Measurements from ENCODE around the gene IL4I1.
A peak's percentile ranks its signal among the peaks of the same experiment; 100 is the strongest.

Gene IL4I1

DNA sequence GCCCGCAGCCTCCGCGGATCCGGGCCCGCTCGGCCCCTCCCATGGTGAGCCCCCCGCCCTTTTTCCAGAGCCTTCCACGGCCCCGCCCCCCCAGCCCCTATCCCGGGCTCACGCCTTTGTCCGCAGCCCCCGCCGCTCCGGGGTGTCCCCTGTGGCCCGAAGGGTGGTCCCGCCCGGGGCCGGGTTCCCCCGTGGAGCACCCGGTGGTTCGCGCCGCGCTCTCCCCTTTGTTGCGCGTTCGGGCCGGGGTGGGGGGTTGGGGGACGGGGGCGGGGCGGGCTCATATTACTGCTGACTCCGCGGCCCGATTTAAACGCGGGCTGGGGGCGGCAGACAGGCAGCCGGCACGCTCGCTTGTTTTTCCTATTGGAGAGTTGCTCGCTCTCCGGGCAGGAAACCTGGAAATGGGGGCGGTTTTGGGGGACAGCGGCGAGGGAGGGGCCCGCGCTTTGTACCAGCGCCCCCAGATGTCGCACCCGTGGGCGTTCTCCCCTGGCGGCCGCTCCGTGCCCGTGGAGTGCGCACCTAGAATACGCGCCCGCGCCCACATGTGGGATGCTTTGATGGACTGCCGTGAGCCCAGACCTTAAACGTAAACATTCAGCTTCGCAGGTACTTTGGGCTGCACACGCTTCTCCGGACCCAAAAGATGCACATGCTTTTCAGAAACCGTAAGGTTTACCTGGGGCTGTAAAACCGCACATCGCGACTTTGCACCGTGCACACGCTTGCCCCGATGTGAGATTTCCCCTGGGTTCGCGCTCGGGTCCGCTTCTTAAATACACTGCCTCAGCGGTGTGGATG, 45.0 kb downstream of the IL4I1 start:
- peak; percentile 50 for DNase-seq (ENCODE audit: extremely low spot score)
- CTCF ChIA-PET: no interaction called here
- TF ChIP-seq, protein P1, sequence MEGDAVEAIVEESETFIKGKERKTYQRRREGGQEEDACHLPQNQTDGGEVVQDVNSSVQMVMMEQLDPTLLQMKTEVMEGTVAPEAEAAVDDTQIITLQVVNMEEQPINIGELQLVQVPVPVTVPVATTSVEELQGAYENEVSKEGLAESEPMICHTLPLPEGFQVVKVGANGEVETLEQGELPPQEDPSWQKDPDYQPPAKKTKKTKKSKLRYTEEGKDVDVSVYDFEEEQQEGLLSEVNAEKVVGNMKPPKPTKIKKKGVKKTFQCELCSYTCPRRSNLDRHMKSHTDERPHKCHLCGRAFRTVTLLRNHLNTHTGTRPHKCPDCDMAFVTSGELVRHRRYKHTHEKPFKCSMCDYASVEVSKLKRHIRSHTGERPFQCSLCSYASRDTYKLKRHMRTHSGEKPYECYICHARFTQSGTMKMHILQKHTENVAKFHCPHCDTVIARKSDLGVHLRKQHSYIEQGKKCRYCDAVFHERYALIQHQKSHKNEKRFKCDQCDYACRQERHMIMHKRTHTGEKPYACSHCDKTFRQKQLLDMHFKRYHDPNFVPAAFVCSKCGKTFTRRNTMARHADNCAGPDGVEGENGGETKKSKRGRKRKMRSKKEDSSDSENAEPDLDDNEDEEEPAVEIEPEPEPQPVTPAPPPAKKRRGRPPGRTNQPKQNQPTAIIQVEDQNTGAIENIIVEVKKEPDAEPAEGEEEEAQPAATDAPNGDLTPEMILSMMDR (IDR thresholded peaks at IDR 0.05; ENCODE audit: control extremely low read depth, extremely low read depth, low read depth, missing control alignments): no peak
- POLR2A ChIA-PET: interaction anchor here (2.4 kb wide), 1 partner anchor 18 kb away, joined by 11 read pairs; no protein-coding TSS in a partner anchor

DNA sequence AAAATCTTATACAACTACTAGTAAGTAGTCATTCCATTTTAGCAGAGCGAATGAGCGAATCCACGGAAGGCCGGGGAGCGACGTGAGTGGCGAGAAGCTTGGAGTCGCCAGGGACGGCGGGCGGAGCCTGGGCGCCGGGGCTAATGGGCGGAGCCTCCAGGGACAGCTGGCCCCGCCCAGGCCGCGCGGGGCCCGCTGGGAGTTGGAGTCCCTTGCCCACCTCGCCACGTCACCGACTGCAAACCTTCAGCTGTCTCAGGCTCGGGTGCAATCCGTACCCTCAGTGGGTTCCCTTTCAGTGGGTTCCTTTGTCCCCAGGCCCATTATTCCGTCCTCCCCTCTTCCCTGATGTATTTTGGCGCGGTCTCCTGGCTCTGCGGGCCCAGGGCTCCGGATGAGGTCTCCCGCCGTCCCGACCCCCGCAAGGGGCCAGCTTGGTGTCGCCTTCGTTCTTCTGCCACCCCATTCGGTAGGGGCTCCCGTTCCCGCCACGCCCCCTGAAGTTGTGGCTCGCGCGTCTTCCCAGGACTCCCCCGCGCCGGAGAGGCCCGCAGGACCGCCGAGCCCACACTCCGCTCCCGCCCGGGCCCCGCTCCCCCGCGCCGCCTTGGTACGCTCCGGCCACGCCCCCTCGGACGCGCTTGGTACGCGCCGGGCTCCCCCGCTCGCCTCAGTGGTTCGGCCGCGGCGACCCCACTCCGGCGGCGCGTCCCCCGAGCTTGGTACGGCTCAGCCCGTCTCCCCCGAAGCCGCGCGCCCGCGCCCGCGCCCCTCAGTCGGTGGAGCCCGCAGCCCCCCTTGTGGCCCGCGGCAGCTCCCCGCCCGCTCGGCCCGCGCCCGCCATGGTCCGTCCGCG, 46.0 kb downstream of the IL4I1 start, which contains the start of gene PTOV1:
TSS of gene PTOV1 (plus strand) at position 673 of the 856 bp plus-strand sequence.
- CTCF ChIA-PET: interaction anchor here (0.7 to 1.5 kb wide), 5 partner anchors 11 to 40 kb away, joined by 3 to 4 read pairs (median 3); no protein-coding TSS in a partner anchor
- peak; percentile 98 for DNase-seq (ENCODE audit: extremely low spot score)
- POLR2A ChIA-PET: interaction anchor here (0.5 to 2.4 kb wide), 6 partner anchors 18 to 1275 kb away, joined by 3 to 11 read pairs (median 6); partner anchors contain the start of gene AP2A1
- TF ChIP-seq, protein P1 (IDR thresholded peaks at IDR 0.05; ENCODE audit: control extremely low read depth, extremely low read depth, low read depth, missing control alignments): no peak

DNA sequence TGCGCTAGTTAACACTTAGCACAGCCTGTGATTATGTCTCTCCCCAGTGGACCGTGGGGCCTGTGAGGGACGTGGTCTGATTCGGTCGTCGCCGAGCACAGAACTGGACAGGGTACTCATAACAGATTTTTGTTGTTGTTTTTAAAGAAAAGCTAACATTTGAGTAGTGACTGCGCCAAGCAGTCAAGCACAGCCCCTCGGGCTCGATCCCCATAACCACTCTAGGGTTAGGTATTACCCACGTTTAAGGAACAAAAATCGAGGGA, 46.5 kb downstream of the IL4I1 start:
- ChIA-PET POLR2A (interaction anchor here (0.5 to 2.4 kb wide), 4 partner anchors 19 to 969 kb away, joined by 5 to 11 read pairs (median 8); no protein-coding TSS in a partner anchor), CTCF (interaction anchor here (0.7 to 1.5 kb wide), 4 partner anchors 11 to 40 kb away, joined by 3 to 4 read pairs (median 4); no protein-coding TSS in a partner anchor)
- TF ChIP-seq, protein P1 (IDR thresholded peaks at IDR 0.05; ENCODE audit: control extremely low read depth, extremely low read depth, low read depth, missing control alignments): no peak
- DNase-seq (ENCODE audit: extremely low spot score): no peak

DNA sequence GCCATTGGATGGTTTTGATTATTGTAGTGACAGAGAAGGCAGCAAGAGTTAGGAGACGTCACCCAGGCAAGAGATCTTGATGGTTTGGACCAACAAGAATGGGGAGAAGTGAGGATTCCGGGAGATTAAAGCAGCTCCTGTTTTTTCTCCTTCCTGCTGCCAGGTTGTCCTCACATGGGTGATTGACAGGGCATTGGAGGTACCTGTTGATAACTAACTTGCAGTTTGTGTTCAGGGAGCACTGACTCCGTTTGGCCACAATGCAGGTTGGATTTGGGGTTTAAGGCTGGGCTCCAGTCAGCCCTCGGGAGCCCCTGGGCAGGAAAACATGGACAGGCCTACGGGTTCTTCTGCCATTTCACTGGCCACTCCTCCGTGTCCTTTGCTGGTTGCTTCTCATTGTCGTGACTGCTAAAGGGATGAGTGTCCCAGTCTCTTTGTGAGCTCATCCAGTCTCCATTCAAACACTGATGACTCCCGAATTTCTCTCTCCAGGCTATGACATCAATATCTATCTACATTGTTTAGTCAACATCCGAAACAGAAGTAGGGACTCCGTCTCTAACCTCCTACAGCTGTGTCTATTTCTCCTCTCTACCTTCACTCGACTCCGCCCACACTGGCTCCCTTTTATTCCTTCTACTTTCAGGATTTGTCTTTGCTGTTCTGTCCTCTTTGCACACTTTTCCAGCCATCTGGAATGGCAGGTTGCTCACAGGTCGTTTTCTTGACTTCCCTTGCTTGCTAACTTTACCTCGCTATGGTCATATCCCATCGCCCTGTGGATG, 47.1 kb downstream of the IL4I1 start:
- ChIA-PET POLR2A (interaction anchor here (0.6 to 2.4 kb wide), 2 partner anchors 20 to 22 kb away, joined by 8 to 11 read pairs; no protein-coding TSS in a partner anchor), CTCF (interaction anchor here (1.0 to 1.5 kb wide), 4 partner anchors 11 to 41 kb away, joined by 3 to 4 read pairs (median 4); no protein-coding TSS in a partner anchor)
- DNase-seq (ENCODE audit: extremely low spot score): no peak
- TF ChIP-seq, protein P1 (IDR thresholded peaks at IDR 0.05; ENCODE audit: control extremely low read depth, extremely low read depth, low read depth, missing control alignments): no peak

DNA sequence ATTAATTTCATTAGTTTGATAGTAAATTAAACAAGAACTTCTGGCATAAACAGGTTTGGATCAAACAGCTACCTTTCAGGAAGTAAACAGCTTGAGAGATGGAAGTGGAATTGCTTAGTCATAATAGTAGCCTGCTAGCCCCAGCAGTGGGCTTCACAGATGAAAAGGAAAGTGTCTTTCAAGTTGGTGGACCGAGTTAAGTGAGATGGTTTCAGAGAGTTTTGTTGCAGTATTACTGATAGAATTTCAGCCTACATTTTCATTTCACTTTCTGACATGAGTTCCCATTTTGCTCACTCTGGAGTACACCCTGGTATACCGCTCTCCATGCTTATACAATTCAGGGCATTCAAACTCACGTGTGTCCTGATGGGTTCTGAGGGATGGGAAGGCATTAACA, 47.7 kb downstream of the IL4I1 start:
- ChIA-PET CTCF (interaction anchor here (1.0 kb wide), 1 partner anchor 12 kb away, joined by 3 read pairs; no protein-coding TSS in a partner anchor), POLR2A (interaction anchor here (0.6 to 2.4 kb wide), 2 partner anchors 20 to 162 kb away, joined by 3 to 11 read pairs; no protein-coding TSS in a partner anchor)
- no peak for DNase-seq (ENCODE audit: extremely low spot score)
- TF ChIP-seq, protein P1 (IDR thresholded peaks at IDR 0.05; ENCODE audit: control extremely low read depth, extremely low read depth, low read depth, missing control alignments): no peak
